HG03457 (cell line): Measurements from ENCODE around the gene GADD45B.
"Not testable (repeated sequence)": the region's sequence is repeated elsewhere in the genome, so short reads cannot be mapped to it uniquely, and the experiment has no call there.

Source experiments
- ATAC-seq: cut with Tn5 transposase; IDR thresholded peaks from one replicate; pipeline ENCODE4 v1.9.1; 2021; ENCODE audit warnings: moderate number of reproducible peaks; ENCODE audit not compliant: unreplicated experiment

GADD45B gene

GRCh38 chr19:2443785-2444182, 32.1 kb upstream of the GADD45B start:
- ATAC-seq = no peak

GRCh38 chr19:2444251-2445002, 31.5 kb upstream of the GADD45B start:
- no peak for ATAC-seq

GRCh38 chr19:2446381-2446780, 29.5 kb upstream of the GADD45B start:
- no peak for ATAC-seq

GRCh38 chr19:2449019-2449418, 26.9 kb upstream of the GADD45B start:
- ATAC-seq = no peak

GRCh38 chr19:2451138-2451537, 24.8 kb upstream of the GADD45B start:
- no peak for ATAC-seq

- ATAC-seq = no peak
These were observed 24.2 kb upstream of the GADD45B start for GRCh38 chr19:2451741-2452140.

- no peak for ATAC-seq
These were observed 22.4 kb upstream of the GADD45B start for GRCh38 chr19:2453431-2454025.

GRCh38 chr19:2454199-2454961, 21.5 kb upstream of the GADD45B start:
- ATAC-seq = no peak

- ATAC-seq = no peak
These were observed 20.7 kb upstream of the GADD45B start for GRCh38 chr19:2454962-2455850.

- ATAC-seq = no peak
These were observed 19.9 kb upstream of the GADD45B start for GRCh38 chr19:2455851-2456570.

- ATAC-seq = no peak
These were observed 18.4 kb upstream of the GADD45B start for GRCh38 chr19:2457394-2458037.

GRCh38 chr19:2458054-2458453, 17.9 kb upstream of the GADD45B start:
- ATAC-seq = no peak

- not testable (repeated sequence) for ATAC-seq
These were observed 17.2 kb upstream of the GADD45B start for GRCh38 chr19:2458776-2459175.

GRCh38 chr19:2460245-2460644, 15.7 kb upstream of the GADD45B start:
- ATAC-seq = no peak

GRCh38 chr19:2461751-2462634, 13.9 kb upstream of the GADD45B start:
- ATAC-seq = no peak

GRCh38 chr19:2462635-2463421, 13.1 kb upstream of the GADD45B start:
- ATAC-seq = no peak

- ATAC-seq = not testable (repeated sequence)
These were observed 12.2 kb upstream of the GADD45B start for GRCh38 chr19:2463694-2464093.

- no peak for ATAC-seq
These were observed 11.5 kb upstream of the GADD45B start for GRCh38 chr19:2464389-2464788.
